Limb (tissue), 2 donors: ENCODE measurements around the gene DNAJB1.
A peak's percentile ranks its signal among the peaks of the same experiment; 100 is the strongest.

Experiments
- DNase-seq, 2 donors: peaks; one replicate each; pipeline ENCODE4 v3.0.0-alpha.2; 2016; ENCODE audit errors: extremely low spot score in 2 of 2

Gene DNAJB1

GRCh38 chr19:14496029-14496833, 22.0 kb downstream of the DNAJB1 start, which contains the start of gene GIPC1:
GIPC1 (minus strand) TSS chr19:14496127; CDS start chr19:14482976, 13,151 bp downstream.
- peak; percentile 98 to 99 for DNase-seq

GRCh38 chr19:14495672-14496028, 22.5 kb downstream of the DNAJB1 start:
- DNase-seq, result no peak

GRCh38 chr19:14494910-14495671, 23.1 kb downstream of the DNAJB1 start:
- no peak for DNase-seq

- DNase-seq, result no peak
These were observed 23.8 kb downstream of the DNAJB1 start for GRCh38 chr19:14494411-14494810.

GRCh38 chr19:14492756-14493337, 25.4 kb downstream of the DNAJB1 start:
- no peak for DNase-seq

- no peak for DNase-seq
These were observed 30.6 kb downstream of the DNAJB1 start for GRCh38 chr19:14487370-14488125.

GRCh38 chr19:14482172-14482941, 35.8 kb downstream of the DNAJB1 start:
- no peak for DNase-seq

GRCh38 chr19:14480700-14481079, 37.5 kb downstream of the DNAJB1 start:
- DNase-seq, result no peak

- peak in 1 of 2 donors; percentile 83 for DNase-seq
These were observed 38.1 kb downstream of the DNAJB1 start for GRCh38 chr19:14479975-14480699.

- no peak for DNase-seq
These were observed 38.8 kb downstream of the DNAJB1 start for GRCh38 chr19:14479309-14479974.

GRCh38 chr19:14478113-14478545, 40.1 kb downstream of the DNAJB1 start:
- no peak for DNase-seq

- DNase-seq, result peak; percentile 62 to 84
These were observed 40.6 kb downstream of the DNAJB1 start for GRCh38 chr19:14477418-14478112.

GRCh38 chr19:14476673-14477401, 41.4 kb downstream of the DNAJB1 start:
- DNase-seq, result peak in 1 of 2 donors; percentile 55

GRCh38 chr19:14476327-14476672, 41.9 kb downstream of the DNAJB1 start:
- no peak for DNase-seq

- DNase-seq, result no peak
These were observed 42.7 kb downstream of the DNAJB1 start, which contains the start of gene PTGER1 for GRCh38 chr19:14475251-14476073. PTGER1 (minus strand) TSS chr19:14475354; CDS start chr19:14474320, 1,034 bp downstream.

- DNase-seq, result no peak
These were observed 43.4 kb downstream of the DNAJB1 start for GRCh38 chr19:14474827-14475226.

- peak in 1 of 2 donors; percentile 47 for DNase-seq
These were observed 44.1 kb downstream of the DNAJB1 start for GRCh38 chr19:14473978-14474578.
